Calu3 (cell line): ENCODE results near the gene GRAP2. TPM values are rescaled to one million over a fixed set of nuclear protein-coding genes. Genes with fewer than 3 reads are reported as not detected.
"Not testable (repeated sequence)": the region's sequence is repeated elsewhere in the genome, so short reads cannot be mapped to it uniquely, and the experiment has no call there.

Experiments used
- BruUV-seq: library from RNA; stranded (reverse); fragments of 400-500 nt; replicated peaks from 2 replicates; lab custom pipeline; 2021; lab: Mats Ljungman, UMichigan
- CTCF ChIA-PET: fragments of 300-600 bp; sonication (Branson Sonifier 250); formaldehyde crosslinking; loops from one replicate; lab custom pipeline; 2022; ENCODE audit warnings: antibody characterized with exemption; lab: Charles Lee
- DNase-seq: peaks from one replicate; pipeline ENCODE4 v3.0.0; 2022
- H3K27ac Mint-ChIP-seq: one replicate; pipeline ENCODE4 v1.8.0; 2022; ENCODE audit warnings: mixed read lengths; ENCODE audit not compliant: unreplicated experiment
- H3K27me3 Mint-ChIP-seq: one replicate; pipeline ENCODE4 v1.8.0; 2022; ENCODE audit warnings: mixed read lengths; ENCODE audit not compliant: unreplicated experiment
- H3K36me3 Mint-ChIP-seq: one replicate; pipeline ENCODE4 v1.8.0; 2022; ENCODE audit warnings: mild to moderate bottlenecking, moderate library complexity, mixed read lengths; ENCODE audit not compliant: insufficient read depth, unreplicated experiment
- H3K4me1 Mint-ChIP-seq: one replicate; pipeline ENCODE4 v1.8.0; 2022; ENCODE audit warnings: mild to moderate bottlenecking, low read depth, mixed read lengths; ENCODE audit not compliant: unreplicated experiment
- H3K4me3 Mint-ChIP-seq: one replicate; pipeline ENCODE4 v1.8.0; 2022; ENCODE audit warnings: mild to moderate bottlenecking, low read depth, moderate library complexity, mixed read lengths; ENCODE audit not compliant: unreplicated experiment
- H3K9me3 Mint-ChIP-seq: one replicate; pipeline ENCODE4 v1.8.0; 2022; ENCODE audit warnings: low read depth, mixed read lengths; ENCODE audit not compliant: unreplicated experiment
- intact Hi-C: fragments of 100-400 bp; cut with micrococcal nuclease; formaldehyde crosslinking; loops from one replicate; pipeline ENCODE4 v1.10.0; 2022; ENCODE audit not compliant: unreplicated experiment
- total RNA-seq: library from RNA; stranded (reverse); gene quantifications from 2 replicates; pipeline ENCODE4 v1.2.3, GENCODE V29; 2022
- TF ChIP-seq, protein P1 (sequence below): fragments of 200-600 bp; IDR thresholded peaks from one replicate; pipeline ENCODE4 v1.8.0; 2022; ENCODE audit warnings: antibody characterized with exemption; ENCODE audit not compliant: unreplicated experiment

The GRAP2 gene
- total RNA-seq, 1 experiment from 2014 or later = not detected

DNA sequence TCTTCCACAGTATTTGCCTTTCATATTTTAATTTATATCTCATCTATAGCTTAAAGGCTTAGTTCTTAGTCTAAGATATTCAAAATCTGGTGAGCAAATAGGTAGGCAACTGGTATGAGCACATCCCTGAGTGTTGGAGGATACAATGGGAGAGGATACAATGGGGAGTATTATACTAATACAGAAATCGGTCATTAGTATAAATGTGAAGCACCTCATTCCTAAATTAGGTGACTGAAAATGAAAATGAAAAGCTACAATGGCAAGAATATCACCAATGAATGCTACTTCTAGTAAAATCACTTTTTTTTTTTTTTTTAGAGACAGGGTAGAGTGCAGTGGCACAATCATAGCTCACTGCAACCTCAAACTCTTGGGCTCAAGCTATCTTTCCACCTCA is 28.3 kb upstream of the GRAP2 start:
- no peak overlapping the region for H3K4me3 Mint-ChIP-seq
- TF ChIP-seq, protein P1, sequence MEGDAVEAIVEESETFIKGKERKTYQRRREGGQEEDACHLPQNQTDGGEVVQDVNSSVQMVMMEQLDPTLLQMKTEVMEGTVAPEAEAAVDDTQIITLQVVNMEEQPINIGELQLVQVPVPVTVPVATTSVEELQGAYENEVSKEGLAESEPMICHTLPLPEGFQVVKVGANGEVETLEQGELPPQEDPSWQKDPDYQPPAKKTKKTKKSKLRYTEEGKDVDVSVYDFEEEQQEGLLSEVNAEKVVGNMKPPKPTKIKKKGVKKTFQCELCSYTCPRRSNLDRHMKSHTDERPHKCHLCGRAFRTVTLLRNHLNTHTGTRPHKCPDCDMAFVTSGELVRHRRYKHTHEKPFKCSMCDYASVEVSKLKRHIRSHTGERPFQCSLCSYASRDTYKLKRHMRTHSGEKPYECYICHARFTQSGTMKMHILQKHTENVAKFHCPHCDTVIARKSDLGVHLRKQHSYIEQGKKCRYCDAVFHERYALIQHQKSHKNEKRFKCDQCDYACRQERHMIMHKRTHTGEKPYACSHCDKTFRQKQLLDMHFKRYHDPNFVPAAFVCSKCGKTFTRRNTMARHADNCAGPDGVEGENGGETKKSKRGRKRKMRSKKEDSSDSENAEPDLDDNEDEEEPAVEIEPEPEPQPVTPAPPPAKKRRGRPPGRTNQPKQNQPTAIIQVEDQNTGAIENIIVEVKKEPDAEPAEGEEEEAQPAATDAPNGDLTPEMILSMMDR = no peak
- no peaks in the 10 kb centered on the region for H3K4me1 Mint-ChIP-seq
- BruUV-seq = no TSS peak
- CTCF ChIA-PET = no interaction called here
- H3K36me3 Mint-ChIP-seq = no peaks in the 10 kb centered on the region
- no peak for DNase-seq
- no peaks in the 10 kb centered on the region for H3K9me3 Mint-ChIP-seq
- intact Hi-C loops = no loop called here
- peaks cover 71% of the 10 kb centered on the region for H3K27me3 Mint-ChIP-seq
- no peak overlapping the region for H3K27ac Mint-ChIP-seq

DNA sequence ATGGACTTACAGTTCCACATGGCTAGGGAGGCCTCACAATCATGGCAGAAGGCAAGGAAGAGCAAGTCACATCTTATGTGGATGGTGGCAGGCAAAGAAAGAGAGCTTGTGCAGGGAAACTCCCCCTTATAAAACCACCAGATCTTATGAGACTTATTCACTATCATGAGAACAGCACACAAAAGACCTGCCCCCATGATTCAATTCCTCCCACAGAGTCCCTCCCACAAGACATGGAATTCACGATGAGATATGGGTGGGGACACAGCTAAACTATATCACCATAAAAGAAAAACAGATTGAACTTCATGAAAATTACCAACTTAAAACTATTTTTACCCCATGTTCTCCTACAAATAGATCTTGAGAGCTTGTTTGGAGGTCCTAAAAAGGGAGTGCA is 26.9 kb upstream of the GRAP2 start:
- CTCF ChIA-PET = interaction anchor here (0.6 kb wide), 1 partner anchor 26 kb away, joined by 3 read pairs; no protein-coding TSS in a partner anchor
- BruUV-seq = no TSS peak
- Mint-ChIP-seq H3K4me1 (no peaks in the 10 kb centered on the region), H3K27me3 (peaks cover 71% of the 10 kb centered on the region), H3K36me3 (no peaks in the 10 kb centered on the region), H3K27ac (no peak overlapping the region), H3K9me3 (no peaks in the 10 kb centered on the region), H3K4me3 (no peak overlapping the region)
- DNase-seq = no peak
- TF ChIP-seq, protein P1 = no peak
- intact Hi-C loops = no loop called here

DNA sequence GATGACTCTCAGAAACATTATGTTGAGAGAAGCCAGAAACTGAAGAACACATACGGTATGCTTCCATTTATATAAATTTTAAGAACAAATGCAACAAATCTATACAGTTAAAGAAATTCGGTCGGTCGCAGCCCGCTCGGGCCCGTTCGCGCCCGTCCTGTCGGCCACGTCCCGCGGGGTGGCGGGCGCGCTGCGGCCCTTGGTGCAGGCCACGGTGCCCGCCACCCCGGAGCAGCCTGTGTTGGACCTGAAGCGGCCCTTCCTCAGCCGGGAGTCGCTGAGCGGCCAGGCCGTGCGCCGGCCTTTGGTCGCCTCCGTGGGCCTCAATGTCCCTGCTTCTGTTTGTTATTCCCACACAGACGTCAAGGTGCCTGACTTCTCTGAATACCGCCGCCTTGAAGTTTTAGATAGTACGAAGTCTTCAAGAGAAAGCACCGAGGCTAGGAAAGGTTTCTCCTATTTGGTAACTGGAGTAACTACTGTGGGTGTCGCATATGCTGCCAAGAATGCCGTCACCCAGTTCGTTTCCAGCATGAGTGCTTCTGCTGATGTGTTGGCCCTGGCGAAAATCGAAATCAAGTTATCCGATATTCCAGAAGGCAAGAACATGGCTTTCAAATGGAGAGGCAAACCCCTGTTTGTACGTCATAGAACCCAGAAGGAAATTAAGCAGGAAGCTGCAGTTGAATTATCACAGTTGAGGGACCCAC is 25.6 kb upstream of the GRAP2 start:
- intact Hi-C loops, H3K36me3 Mint-ChIP-seq, H3K4me1 Mint-ChIP-seq, H3K9me3 Mint-ChIP-seq, H3K4me3 Mint-ChIP-seq, CTCF ChIA-PET, H3K27ac Mint-ChIP-seq, DNase-seq, BruUV-seq: not testable (repeated sequence)
- H3K27me3 Mint-ChIP-seq = peaks cover 71% of the 10 kb centered on the region

DNA sequence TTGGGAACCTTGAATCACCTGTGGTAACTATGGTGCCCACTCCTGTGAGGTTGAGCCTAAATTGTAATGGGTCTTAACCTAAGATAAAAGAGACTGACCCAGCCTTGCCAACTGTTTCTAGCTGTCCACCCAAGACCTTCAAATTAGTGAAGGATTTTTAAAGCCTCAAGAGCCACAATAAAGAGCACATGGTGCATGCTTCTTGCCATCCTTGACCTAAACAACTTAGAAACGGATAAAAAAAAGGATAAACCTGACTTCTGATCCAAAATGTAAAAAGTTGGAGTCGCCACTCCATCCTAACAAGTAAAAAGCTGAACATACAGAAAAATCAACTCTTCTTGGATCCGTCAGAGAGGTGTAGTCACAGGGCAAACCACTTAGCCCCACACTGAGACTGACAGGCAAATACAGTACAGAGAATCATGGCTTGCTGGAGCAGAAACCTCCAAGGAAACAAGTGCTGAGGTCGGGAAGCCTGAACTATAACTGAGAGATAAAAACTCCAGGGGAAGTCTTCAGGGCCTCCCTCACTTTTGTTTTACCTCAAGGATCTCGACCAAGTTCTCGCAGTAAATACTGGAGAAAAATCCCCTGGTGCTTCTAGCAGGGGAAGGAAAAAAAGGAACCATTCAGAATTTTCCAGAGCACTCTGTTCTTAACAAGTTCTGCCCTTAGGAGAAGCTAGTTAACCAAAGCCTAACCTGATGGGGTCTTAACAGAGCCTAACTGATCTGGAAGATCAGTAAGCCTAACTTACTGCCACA is 23.6 kb upstream of the GRAP2 start:
- CTCF ChIA-PET = no interaction called here
- DNase-seq = no peak
- H3K27me3 Mint-ChIP-seq = peaks cover 74% of the 10 kb centered on the region
- H3K4me3 Mint-ChIP-seq = no peak overlapping the region
- intact Hi-C loops = no loop called here
- no peaks in the 10 kb centered on the region for H3K4me1 Mint-ChIP-seq
- TF ChIP-seq, protein P1 = no peak
- BruUV-seq = no TSS peak
- H3K27ac Mint-ChIP-seq = no peak overlapping the region
- no peaks in the 10 kb centered on the region for H3K9me3 Mint-ChIP-seq
- H3K36me3 Mint-ChIP-seq = no peaks in the 10 kb centered on the region

DNA sequence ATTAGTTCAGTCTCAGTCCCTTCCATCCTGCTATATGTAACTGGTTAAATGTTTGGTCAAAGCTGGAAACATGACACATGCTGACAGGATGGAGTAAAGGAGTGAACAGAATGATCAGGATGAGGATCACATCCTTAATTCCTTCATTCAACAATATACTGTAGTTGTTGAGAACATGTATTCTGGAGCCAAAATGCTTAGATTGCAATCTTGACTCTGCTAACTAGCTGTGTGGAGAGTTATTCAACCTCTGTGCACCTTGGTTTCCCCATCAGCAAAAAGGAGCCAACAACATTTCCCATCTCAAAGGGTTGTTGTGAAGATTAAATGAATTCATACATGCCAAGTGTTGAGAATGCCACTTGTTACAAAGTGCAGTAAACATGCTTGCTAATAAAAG is 20.2 kb upstream of the GRAP2 start:
- DNase-seq = no peak
- intact Hi-C loops = no loop called here
- CTCF ChIA-PET = no interaction called here
- H3K4me3 Mint-ChIP-seq = no peak overlapping the region
- H3K27ac Mint-ChIP-seq = no peak overlapping the region
- no peaks in the 10 kb centered on the region for H3K4me1 Mint-ChIP-seq
- no peaks in the 10 kb centered on the region for H3K36me3 Mint-ChIP-seq
- TF ChIP-seq, protein P1 = no peak
- no peaks in the 10 kb centered on the region for H3K9me3 Mint-ChIP-seq
- H3K27me3 Mint-ChIP-seq = peaks cover 78% of the 10 kb centered on the region
- no TSS peak for BruUV-seq
